Measurements from ENCODE around the gene NCOA7. TPM values are rescaled to one million over a fixed set of nuclear protein-coding genes. Genes with fewer than 3 reads are reported as not detected.

Gene NCOA7
- total and polyA plus RNA-seq, 2 of the 8 experiments (the other 6 are each of a cell fraction or from before 2014, with no cell fraction given) = 2.6 to 10.7 TPM

DNA sequence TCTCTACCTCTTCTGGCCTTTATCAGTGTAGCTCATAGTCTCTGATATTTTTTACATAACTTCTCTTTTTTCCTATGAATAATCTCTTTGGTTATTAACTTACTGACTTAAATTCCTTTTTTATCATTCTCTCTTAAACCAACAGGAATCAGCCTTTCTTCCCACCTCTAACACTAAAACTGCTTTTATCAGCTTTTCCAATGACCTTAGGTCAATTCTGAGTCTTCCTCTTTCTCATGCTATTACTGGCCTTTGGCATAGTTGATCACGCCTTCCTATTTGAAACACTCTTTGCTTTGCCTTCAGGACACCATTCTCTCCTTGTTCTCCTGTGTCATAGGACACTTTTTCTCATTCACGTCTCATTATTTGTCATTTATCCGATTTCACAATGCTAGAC is 157.7 kb downstream of the NCOA7 start:
- no peak overlapping the region for H4K8ac ChIP-seq (ENCODE audit: extremely low read depth, insufficient read depth, low read length)
- no peaks in the 10 kb centered on the region for H3K9me3 ChIP-seq (ENCODE audit: insufficient read depth in 2 of 2, low read depth in 1 of 2, low read length in 1 of 2)
- no peak for FAIRE-seq
- H3K4ac ChIP-seq (replicated peaks; ENCODE audit: insufficient read length, low read depth, low read length) = no peak overlapping the region
- no peak overlapping the region for H2BK120ac ChIP-seq (replicated peaks; ENCODE audit: low read depth, low read length)
- no peak overlapping the region for H3K18ac ChIP-seq (ENCODE audit: extremely low read depth, low read length)
- H3K27ac ChIP-seq (ENCODE audit: low read depth, low read length) = no peak overlapping the region
- no peak overlapping the region for H4K91ac ChIP-seq (replicated peaks; ENCODE audit: insufficient read length, low read length)
- H3K23ac ChIP-seq (ENCODE audit: insufficient read length) = no peak overlapping the region
- H3K56ac ChIP-seq (replicated peaks; ENCODE audit: insufficient read length, low read depth, low read length) = no peak overlapping the region
- H3K79me2 ChIP-seq (ENCODE audit: control insufficient read depth in 1 of 2, insufficient read depth in 2 of 2, low read length in 2 of 2) = no peaks in the 10 kb centered on the region
- no peak for TF ChIP-seq RNF2 (IDR thresholded peaks at IDR 0.05; ENCODE audit: borderline replicate concordance, low read depth, low read length, missing control alignments, poor library complexity, severe bottlenecking)
- TF ChIP-seq NANOG (IDR thresholded peaks at IDR 0.05; ENCODE audit: insufficient read depth, low read depth, low read length, poor library complexity, severe bottlenecking) = no peak
- TF ChIP-seq, protein P1, sequence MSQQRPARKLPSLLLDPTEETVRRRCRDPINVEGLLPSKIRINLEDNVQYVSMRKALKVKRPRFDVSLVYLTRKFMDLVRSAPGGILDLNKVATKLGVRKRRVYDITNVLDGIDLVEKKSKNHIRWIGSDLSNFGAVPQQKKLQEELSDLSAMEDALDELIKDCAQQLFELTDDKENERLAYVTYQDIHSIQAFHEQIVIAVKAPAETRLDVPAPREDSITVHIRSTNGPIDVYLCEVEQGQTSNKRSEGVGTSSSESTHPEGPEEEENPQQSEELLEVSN (IDR thresholded peaks at IDR 0.05) = no peak
- TF ChIP-seq, protein P2, sequence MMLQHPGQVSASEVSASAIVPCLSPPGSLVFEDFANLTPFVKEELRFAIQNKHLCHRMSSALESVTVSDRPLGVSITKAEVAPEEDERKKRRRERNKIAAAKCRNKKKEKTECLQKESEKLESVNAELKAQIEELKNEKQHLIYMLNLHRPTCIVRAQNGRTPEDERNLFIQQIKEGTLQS (IDR thresholded peaks at IDR 0.05; ENCODE audit: insufficient read depth, low read depth, low read length) = no peak
- TF ChIP-seq ASH2L (IDR thresholded peaks at IDR 0.05; ENCODE audit: low read length) = no peak
- no peak for TF ChIP-seq SIRT6 (IDR thresholded peaks at IDR 0.05; ENCODE audit: low read length)
- TF ChIP-seq SIN3A (conservative IDR thresholded peaks at IDR 0.05 in 1 of 2, IDR thresholded peaks at IDR 0.05 in 1 of 2; ENCODE audit: low read depth in 1 of 2, low read length in 2 of 2) = no peak
- TF ChIP-seq CHD2 (IDR thresholded peaks at IDR 0.05; ENCODE audit: low read length) = no peak
- TF ChIP-seq KDM4A (IDR thresholded peaks at IDR 0.05; ENCODE audit: low read depth, low read length, severe bottlenecking) = no peak
- H3K4me3 ChIP-seq (ENCODE audit: extremely low read depth in 1 of 4, insufficient read depth in 2 of 4, low read depth in 3 of 4, low read length in 4 of 4) = no peak overlapping the region
- no peak overlapping the region for H2BK12ac ChIP-seq (ENCODE audit: low read depth, low read length)
- H2AK5ac ChIP-seq (ENCODE audit: low read depth, low read length) = no peak overlapping the region
- H3K4me2 ChIP-seq (ENCODE audit: insufficient read depth in 1 of 2, low read depth in 2 of 2, low read length in 2 of 2) = no peak overlapping the region
- H2BK5ac ChIP-seq (ENCODE audit: low read depth, low read length) = no peak overlapping the region
- WGBS, 2 experiments (ENCODE audit: extremely low coverage in 1 of 2, insufficient coverage in 1 of 2, insufficient read length in 1 of 2, insufficient replicate concordance in 2 of 2, low coverage in 1 of 2, low lambda C conversion rate in 2 of 2, missing lambda C conversion rate in 1 of 2) = 83% methylated on average over 3 of the region's 3 CpGs; no CpG with 5 or more reads in 1 of the 2 experiments
- no peak overlapping the region for H3K14ac ChIP-seq (ENCODE audit: insufficient read length)
- ChIA-PET CTCF (ENCODE audit: partially characterized antibody) (interaction anchor here (1.0 to 2.9 kb wide), 5 partner anchors 8 to 58 kb away, joined by 3 to 16 read pairs (median 8); partner anchors contain the start of gene HINT3), POLR2A (ENCODE audit: partially characterized antibody) (no interaction called here)
- H3K36me3 ChIP-seq (ENCODE audit: control insufficient read depth in 2 of 4, insufficient read depth in 4 of 4, low read length in 3 of 4) = no peaks in the 10 kb centered on the region
- no peak for DNase-seq (ENCODE audit: low read depth in 1 of 2, low spot score in 2 of 2)
- no peaks in the 10 kb centered on the region for H3K23me2 ChIP-seq (ENCODE audit: low read depth, low read length)
- H4K5ac ChIP-seq (ENCODE audit: insufficient read length, low read depth, low read length) = no peak overlapping the region
- H4K20me1 ChIP-seq (replicated peaks in 1 of 2; ENCODE audit: control insufficient read depth in 1 of 2, insufficient read depth in 2 of 2, low read length in 2 of 2) = no peaks in the 10 kb centered on the region
- no peaks in the 10 kb centered on the region for H3K79me1 ChIP-seq (ENCODE audit: low read depth, low read length)
- no peak overlapping the region for H2BK20ac ChIP-seq (ENCODE audit: low read length)
- H2BK15ac ChIP-seq (ENCODE audit: low read length) = no peak overlapping the region
- peaks cover 0 to 8% (median 6%) of the 10 kb centered on the region in 4 experiments; a peak in 5 of 7 replicates for H3K4me1 ChIP-seq (replicated peaks in 1 of 4; ENCODE audit: control insufficient read depth in 3 of 4, insufficient read depth in 4 of 4, low read length in 3 of 4)
- H2AFZ ChIP-seq (ENCODE audit: low read length) = no peak overlapping the region
- H3K9ac ChIP-seq (replicated peaks in 1 of 4; ENCODE audit: extremely low read depth in 1 of 4, low read depth in 3 of 4, low read length in 3 of 4) = no peak overlapping the region
- no peaks in the 10 kb centered on the region for H3K27me3 ChIP-seq (replicated peaks in 1 of 4; ENCODE audit: control insufficient read depth in 3 of 4, extremely low read depth in 1 of 4, insufficient read depth in 3 of 4, low read length in 3 of 4)
